Raji (cell line): ENCODE results near the gene CFAP65.

ENCODE experiments used
- POLR2A ChIP-seq: IDR thresholded peaks from 2 replicates; pipeline ENCODE4 v1.6.1; 2011; ENCODE audit warnings: low read depth, low read length, control low read depth; ENCODE audit not compliant: insufficient read depth

The CFAP65 gene

GRCh38 chr2:218995561-218995960 lies 45.8 kb downstream of the CFAP65 start:
- TF ChIP-seq POLR2A: no peak

GRCh38 chr2:218993345-218994315 lies 47.7 kb downstream of the CFAP65 start, which contains the start of gene CRYBA2:
Gene CRYBA2, minus strand, starts transcription at chr2:218993422. Its CDS starts 246 bp downstream, at chr2:218993176.
- TF ChIP-seq POLR2A: no peak

GRCh38 chr2:218992703-218993344 lies 48.5 kb downstream of the CFAP65 start:
- no peak for TF ChIP-seq POLR2A

GRCh38 chr2:218992196-218992595 lies 49.1 kb downstream of the CFAP65 start:
- TF ChIP-seq POLR2A: no peak

- no peak for TF ChIP-seq POLR2A
Observed at GRCh38 chr2:218991674-218992168, 49.6 kb downstream of the CFAP65 start.

GRCh38 chr2:218990612-218991011 lies 50.7 kb downstream of the CFAP65 start:
- no peak for TF ChIP-seq POLR2A

- no peak for TF ChIP-seq POLR2A
Observed at GRCh38 chr2:218990052-218990451, 51.3 kb downstream of the CFAP65 start.

GRCh38 chr2:218988650-218989049 lies 52.7 kb downstream of the CFAP65 start:
- TF ChIP-seq POLR2A: no peak

GRCh38 chr2:218988164-218988563 lies 53.2 kb downstream of the CFAP65 start:
- no peak for TF ChIP-seq POLR2A

GRCh38 chr2:218986148-218986761 lies 55.1 kb downstream of the CFAP65 start:
- TF ChIP-seq POLR2A: no peak

GRCh38 chr2:218985325-218986091 lies 55.8 kb downstream of the CFAP65 start:
- no peak for TF ChIP-seq POLR2A

GRCh38 chr2:218985021-218985324 lies 56.3 kb downstream of the CFAP65 start, which contains the start of gene FEV:
Gene FEV, minus strand, starts transcription at chr2:218985184. Its CDS starts 109 bp downstream, at chr2:218985075.
- TF ChIP-seq POLR2A: no peak

- TF ChIP-seq POLR2A: no peak
Observed at GRCh38 chr2:218984239-218985020, 56.9 kb downstream of the CFAP65 start.

GRCh38 chr2:218983934-218984238 lies 57.4 kb downstream of the CFAP65 start:
- no peak for TF ChIP-seq POLR2A

- TF ChIP-seq POLR2A: no peak
Observed at GRCh38 chr2:218983263-218983933, 57.9 kb downstream of the CFAP65 start.
